MM.1S (cell line): ENCODE results near the gene CCDC81.

Experiments used
- EZH2 ChIP-seq: fragments of 300-600 bp; sonication (generic); optimal IDR thresholded peaks from 2 replicates; pipeline ENCODE3; 2017; ENCODE audit warnings: low read depth, mild to moderate bottlenecking, antibody characterized with exemption, low read length, mixed read lengths
- EZH2phosphoT487 ChIP-seq: fragments of 300-600 bp; sonication (generic); IDR thresholded peaks from 2 replicates; pipeline ENCODE4 v1.6.1; 2018; ENCODE audit warnings: antibody characterized with exemption, low read length
- TF ChIP-seq, protein P1 (sequence below): fragments of 300-600 bp; sonication (generic); IDR thresholded peaks from 2 replicates; pipeline ENCODE4 v1.5.1; 2016; ENCODE audit warnings: antibody characterized with exemption, low read length, mixed read lengths

DNA sequence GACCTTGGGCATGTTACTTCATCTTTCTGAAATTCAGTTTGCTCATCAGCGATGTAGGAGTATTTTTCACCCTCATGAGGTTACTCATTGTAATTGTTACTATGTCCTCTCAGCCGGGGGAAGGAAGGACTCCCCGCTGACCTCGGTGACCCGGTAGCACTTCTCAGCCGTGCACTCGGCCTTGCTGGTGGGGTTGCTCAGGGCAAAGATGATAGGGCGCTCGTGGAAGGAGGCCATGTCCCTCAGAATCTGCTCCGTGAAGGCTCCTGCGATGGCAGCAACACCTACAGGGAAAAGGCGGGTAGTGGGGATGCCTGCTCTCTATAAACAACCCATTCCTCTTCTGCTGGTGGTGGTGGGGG, 72.2 kb downstream of the CCDC81 start:
- TF ChIP-seq, protein P1, sequence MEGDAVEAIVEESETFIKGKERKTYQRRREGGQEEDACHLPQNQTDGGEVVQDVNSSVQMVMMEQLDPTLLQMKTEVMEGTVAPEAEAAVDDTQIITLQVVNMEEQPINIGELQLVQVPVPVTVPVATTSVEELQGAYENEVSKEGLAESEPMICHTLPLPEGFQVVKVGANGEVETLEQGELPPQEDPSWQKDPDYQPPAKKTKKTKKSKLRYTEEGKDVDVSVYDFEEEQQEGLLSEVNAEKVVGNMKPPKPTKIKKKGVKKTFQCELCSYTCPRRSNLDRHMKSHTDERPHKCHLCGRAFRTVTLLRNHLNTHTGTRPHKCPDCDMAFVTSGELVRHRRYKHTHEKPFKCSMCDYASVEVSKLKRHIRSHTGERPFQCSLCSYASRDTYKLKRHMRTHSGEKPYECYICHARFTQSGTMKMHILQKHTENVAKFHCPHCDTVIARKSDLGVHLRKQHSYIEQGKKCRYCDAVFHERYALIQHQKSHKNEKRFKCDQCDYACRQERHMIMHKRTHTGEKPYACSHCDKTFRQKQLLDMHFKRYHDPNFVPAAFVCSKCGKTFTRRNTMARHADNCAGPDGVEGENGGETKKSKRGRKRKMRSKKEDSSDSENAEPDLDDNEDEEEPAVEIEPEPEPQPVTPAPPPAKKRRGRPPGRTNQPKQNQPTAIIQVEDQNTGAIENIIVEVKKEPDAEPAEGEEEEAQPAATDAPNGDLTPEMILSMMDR = no peak
- TF ChIP-seq EZH2phosphoT487 (no peak), EZH2 (no peak)
